ENCODE measurements around the gene SDCCAG8. TPM values are rescaled to one million over a fixed set of nuclear protein-coding genes. Genes with fewer than 3 reads are reported as not detected.

SDCCAG8 gene
- total and polyA plus RNA-seq, 4 donors: 25.4 to 96.7 (median 48.2) TPM

DNA sequence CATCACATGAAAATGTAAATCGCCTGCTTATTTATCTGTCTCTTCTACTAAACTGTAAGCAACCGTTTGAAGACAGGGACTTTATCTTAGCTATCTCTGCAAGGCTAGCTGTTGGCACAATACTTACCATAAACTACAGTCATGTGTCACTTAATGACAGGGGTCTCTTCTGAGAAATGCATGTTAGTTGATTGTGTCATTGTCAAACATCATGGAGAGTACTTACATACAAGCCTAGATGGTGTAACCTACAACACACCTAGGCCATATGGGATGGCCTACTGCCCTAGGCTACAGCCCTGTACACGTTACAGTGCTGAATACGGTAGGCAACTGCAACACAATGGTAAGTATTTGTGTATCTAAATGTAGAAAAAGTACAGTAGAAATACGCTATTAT is 267.9 kb downstream of the SDCCAG8 start:
- H3K4me3 ChIP-seq: no peak overlapping the region
- ATAC-seq (ENCODE audit: insufficient read depth, low FRiP score): no peak
- H3K27ac ChIP-seq (ENCODE audit: low read depth in 1 of 2, low read length in 1 of 2): no peak overlapping the region
- DNase-seq: no peak
- H3K9ac ChIP-seq (ENCODE audit: insufficient read depth in 1 of 2, low read length in 2 of 2): no peak overlapping the region
- H3K9me3 ChIP-seq (ENCODE audit: control insufficient read depth in 4 of 4, insufficient read depth in 3 of 4, low read length in 3 of 4): no peaks in the 10 kb centered on the region
- 90 to 91% methylated on average over 5 of the region's 5 CpGs for WGBS, 2 donors
- no peaks in the 10 kb centered on the region for H3K27me3 ChIP-seq (ENCODE audit: control insufficient read depth in 3 of 3, insufficient read depth in 3 of 3, low read length in 2 of 3)
- peaks cover 0 to 3% (median 0%) of the 10 kb centered on the region in 5 donors for H3K4me1 ChIP-seq (ENCODE audit: control insufficient read depth in 5 of 5, insufficient read depth in 5 of 5, low read length in 5 of 5)
- TF ChIP-seq, protein P1, sequence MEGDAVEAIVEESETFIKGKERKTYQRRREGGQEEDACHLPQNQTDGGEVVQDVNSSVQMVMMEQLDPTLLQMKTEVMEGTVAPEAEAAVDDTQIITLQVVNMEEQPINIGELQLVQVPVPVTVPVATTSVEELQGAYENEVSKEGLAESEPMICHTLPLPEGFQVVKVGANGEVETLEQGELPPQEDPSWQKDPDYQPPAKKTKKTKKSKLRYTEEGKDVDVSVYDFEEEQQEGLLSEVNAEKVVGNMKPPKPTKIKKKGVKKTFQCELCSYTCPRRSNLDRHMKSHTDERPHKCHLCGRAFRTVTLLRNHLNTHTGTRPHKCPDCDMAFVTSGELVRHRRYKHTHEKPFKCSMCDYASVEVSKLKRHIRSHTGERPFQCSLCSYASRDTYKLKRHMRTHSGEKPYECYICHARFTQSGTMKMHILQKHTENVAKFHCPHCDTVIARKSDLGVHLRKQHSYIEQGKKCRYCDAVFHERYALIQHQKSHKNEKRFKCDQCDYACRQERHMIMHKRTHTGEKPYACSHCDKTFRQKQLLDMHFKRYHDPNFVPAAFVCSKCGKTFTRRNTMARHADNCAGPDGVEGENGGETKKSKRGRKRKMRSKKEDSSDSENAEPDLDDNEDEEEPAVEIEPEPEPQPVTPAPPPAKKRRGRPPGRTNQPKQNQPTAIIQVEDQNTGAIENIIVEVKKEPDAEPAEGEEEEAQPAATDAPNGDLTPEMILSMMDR (IDR thresholded peaks at IDR 0.05; ENCODE audit: control extremely low read depth, extremely low read depth): no peak
- H3K36me3 ChIP-seq (ENCODE audit: control insufficient read depth in 4 of 4, insufficient read depth in 4 of 4, low read length in 4 of 4): peaks cover 0 to 6% (median 2%) of the 10 kb centered on the region in 4 donors

DNA sequence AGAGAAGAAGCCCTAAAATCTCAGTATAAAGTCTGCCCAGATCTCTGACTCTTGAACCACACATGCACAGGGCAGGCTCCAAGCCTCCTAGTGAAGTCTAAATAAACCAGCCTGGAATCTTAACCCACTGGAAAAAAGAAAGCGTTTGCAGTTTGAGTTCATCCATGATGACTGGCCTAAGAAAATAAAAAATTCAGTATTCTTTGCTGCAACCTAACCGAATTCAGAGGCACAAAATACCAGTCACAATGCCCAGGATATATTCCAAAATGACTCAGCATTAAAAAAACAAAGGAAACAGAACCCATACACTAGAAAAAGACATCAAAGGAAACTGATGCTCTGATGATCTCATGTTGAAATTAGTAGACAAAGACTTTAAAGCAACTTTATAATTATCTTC is 269.2 kb downstream of the SDCCAG8 start:
- peaks cover 0 to 3% (median 0%) of the 10 kb centered on the region in 5 donors for H3K4me1 ChIP-seq (ENCODE audit: control insufficient read depth in 5 of 5, insufficient read depth in 5 of 5, low read length in 5 of 5)
- TF ChIP-seq, protein P1 (IDR thresholded peaks at IDR 0.05; ENCODE audit: control extremely low read depth, extremely low read depth): no peak
- H3K9me3 ChIP-seq (ENCODE audit: control insufficient read depth in 4 of 4, insufficient read depth in 3 of 4, low read length in 3 of 4): no peaks in the 10 kb centered on the region
- DNase-seq (peak in 1 of 3 donors; percentile 6), ATAC-seq (ENCODE audit: insufficient read depth, low FRiP score) (no peak)
- H3K36me3 ChIP-seq (ENCODE audit: control insufficient read depth in 4 of 4, insufficient read depth in 4 of 4, low read length in 4 of 4): peaks cover 0 to 6% (median 2%) of the 10 kb centered on the region in 4 donors
- no peaks in the 10 kb centered on the region for H3K27me3 ChIP-seq (ENCODE audit: control insufficient read depth in 3 of 3, insufficient read depth in 3 of 3, low read length in 2 of 3)
- WGBS, 2 donors: 63 to 72% methylated on average over 2 of the region's 2 CpGs
- H3K4me3 ChIP-seq: no peak overlapping the region
- H3K9ac ChIP-seq (ENCODE audit: insufficient read depth in 1 of 2, low read length in 2 of 2): no peak overlapping the region
- H3K27ac ChIP-seq (ENCODE audit: low read depth in 1 of 2, low read length in 1 of 2): no peak overlapping the region

DNA sequence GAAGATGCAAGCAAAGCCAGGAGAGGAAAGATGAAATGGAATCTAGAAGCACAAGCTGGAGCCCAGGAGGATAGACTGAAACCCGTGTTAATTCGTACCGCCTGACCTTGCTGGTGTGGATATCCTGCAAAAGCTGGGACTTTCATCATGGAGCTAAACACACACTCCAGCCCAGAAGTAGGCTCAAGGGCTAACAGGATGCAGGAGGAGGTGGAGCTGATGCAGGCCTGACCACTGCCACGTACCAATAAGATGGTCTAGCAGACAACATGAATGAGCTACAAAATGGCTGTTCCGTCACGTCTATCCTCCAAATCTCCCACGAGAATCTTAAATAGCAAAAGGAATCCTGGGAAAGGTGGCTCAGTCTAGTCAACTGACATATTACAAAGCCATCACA is 270.3 kb downstream of the SDCCAG8 start:
- H3K9ac ChIP-seq (ENCODE audit: insufficient read depth in 1 of 2, low read length in 2 of 2): no peak overlapping the region
- H3K27me3 ChIP-seq (ENCODE audit: control insufficient read depth in 3 of 3, insufficient read depth in 3 of 3, low read length in 2 of 3): no peaks in the 10 kb centered on the region
- WGBS, 2 donors: 94 to 97% methylated on average over 7 of the region's 7 CpGs
- DNase-seq: no peak
- peaks cover 0 to 3% (median 0%) of the 10 kb centered on the region in 5 donors for H3K4me1 ChIP-seq (ENCODE audit: control insufficient read depth in 5 of 5, insufficient read depth in 5 of 5, low read length in 5 of 5)
- TF ChIP-seq, protein P1 (IDR thresholded peaks at IDR 0.05; ENCODE audit: control extremely low read depth, extremely low read depth): no peak
- H3K4me3 ChIP-seq: no peak overlapping the region
- H3K9me3 ChIP-seq (ENCODE audit: control insufficient read depth in 4 of 4, insufficient read depth in 3 of 4, low read length in 3 of 4): no peaks in the 10 kb centered on the region
- H3K27ac ChIP-seq (ENCODE audit: low read depth in 1 of 2, low read length in 1 of 2): no peak overlapping the region
- H3K36me3 ChIP-seq (ENCODE audit: control insufficient read depth in 4 of 4, insufficient read depth in 4 of 4, low read length in 4 of 4): peaks cover 0 to 6% (median 2%) of the 10 kb centered on the region in 4 donors
- no peak for ATAC-seq (ENCODE audit: insufficient read depth, low FRiP score)
